ENCODE measurements around the gene CMTM8. TPM values are rescaled to one million over a fixed set of nuclear protein-coding genes. Genes with fewer than 3 reads are reported as not detected.
"Not testable (repeated sequence)": the region's sequence is repeated elsewhere in the genome, so short reads cannot be mapped to it uniquely, and the experiment has no call there.

CMTM8 gene
- total and polyA plus RNA-seq, 9 donors = 0.48 to 9.9 (median 2.1) TPM

- no peak for DNase-seq
- intact Hi-C loops (cut with DNase I) = loop anchor here in 1 of 4 donors (5.0 kb wide), 1 partner anchor 89 kb away; no protein-coding TSS in a partner anchor
- Histone ChIP-seq H3K4me3 (no peak overlapping the region), H3K27me3 (no peaks in the 10 kb centered on the region), H3K36me3 (no peaks in the 10 kb centered on the region), H3K9me3 (no peaks in the 10 kb centered on the region), H3K4me1 (ENCODE audit: insufficient read depth) (peaks cover 1% of the 10 kb centered on the region), H3K27ac (no peak overlapping the region)
- WGBS, 3 donors = 45 to 63% (median 52%) methylated on average over 2 of the region's 2 CpGs
- TF ChIP-seq CTCF (IDR thresholded peaks at IDR 0.05) (no peak), EP300 (IDR thresholded peaks at IDR 0.05) (no peak), POLR2A (IDR thresholded peaks at IDR 0.05) (no peak)
Measured at GRCh38 chr3:32383136-32383711, 144.7 kb downstream of the CMTM8 start.

- Histone ChIP-seq H3K27me3 (no peaks in the 10 kb centered on the region), H3K36me3 (no peaks in the 10 kb centered on the region), H3K4me1 (ENCODE audit: insufficient read depth) (peaks cover 1% of the 10 kb centered on the region), H3K9me3 (no peaks in the 10 kb centered on the region), H3K4me3 (no peak overlapping the region), H3K27ac (no peak overlapping the region)
- no peak for TF ChIP-seq EP300 (IDR thresholded peaks at IDR 0.05)
- no peak for TF ChIP-seq POLR2A (IDR thresholded peaks at IDR 0.05)
- TF ChIP-seq CTCF (IDR thresholded peaks at IDR 0.05) = no peak
- 23 to 28% (median 25%) methylated on average over 5 of the region's 5 CpGs for WGBS, 3 donors
- DNase-seq = no peak
- intact Hi-C loops (cut with DNase I) = loop anchor here in 1 of 4 donors (5.0 kb wide), 1 partner anchor 87 kb away; no protein-coding TSS in a partner anchor
Measured at GRCh38 chr3:32384938-32385337, 146.5 kb downstream of the CMTM8 start.

- Histone ChIP-seq H3K4me1 (ENCODE audit: insufficient read depth) (peaks cover 4% of the 10 kb centered on the region), H3K36me3 (no peaks in the 10 kb centered on the region), H3K27ac (no peak overlapping the region), H3K4me3 (no peak overlapping the region), H3K27me3 (no peaks in the 10 kb centered on the region), H3K9me3 (no peaks in the 10 kb centered on the region)
- intact Hi-C loops (cut with DNase I) = no loop called here
- TF ChIP-seq POLR2A (IDR thresholded peaks at IDR 0.05) (no peak), CTCF (IDR thresholded peaks at IDR 0.05) (no peak), EP300 (IDR thresholded peaks at IDR 0.05) (no peak)
- DNase-seq = no peak
- WGBS, 3 donors = 92 to 96% (median 96%) methylated on average over 2 of the region's 2 CpGs
Measured at GRCh38 chr3:32387512-32387911, 149.0 kb downstream of the CMTM8 start.

GRCh38 chr3:32389577-32389976 lies 151.1 kb downstream of the CMTM8 start:
- WGBS, 3 donors = 79 to 87% (median 85%) methylated on average over 2 of the region's 2 CpGs
- H3K4me3 ChIP-seq; H3K27ac ChIP-seq; intact Hi-C loops (cut with DNase I); H3K4me1 ChIP-seq (ENCODE audit: insufficient read depth); H3K36me3 ChIP-seq; H3K9me3 ChIP-seq; DNase-seq; H3K27me3 ChIP-seq: not testable (repeated sequence)
